ENCODE data around the gene NFIX.

- TF ChIP-seq CTCF (conservative IDR thresholded peaks at IDR 0.05) (no peak), ZFX (IDR thresholded peaks at IDR 0.05) (no peak)
These were observed 124.8 kb downstream of the NFIX start for GRCh38 chr19:13120031-13120430.

All from C4-2B (cell line).